Pons (tissue), 1 donor: ENCODE data around the gene ARSG.
"Not testable (repeated sequence)": the region's sequence is repeated elsewhere in the genome, so short reads cannot be mapped to it uniquely, and the experiment has no call there.

Source experiments
- DNase-seq: peaks from one replicate; pipeline ENCODE4 v3.0.0-alpha.2; 2016; ENCODE audit warnings: low spot score

The ARSG gene

GRCh38 chr17:68290955-68291835, at the start of gene ARSG, which contains the start of gene SLC16A6:
Gene ARSG (plus strand): TSS chr17:68291495. CDS start chr17:68307494, 15,999 bp downstream.
Gene SLC16A6 (minus strand): TSS chr17:68291127. CDS start chr17:68278320, 12,807 bp downstream.
- DNase-seq: no peak

- no peak for DNase-seq
These were observed 44.8 kb upstream of the ARSG start for GRCh38 chr17:68246271-68247028.

- peak; percentile 93 for DNase-seq
These were observed 43.7 kb upstream of the ARSG start, which contains the start of gene AMZ2 for GRCh38 chr17:68247445-68248198. Gene AMZ2 (plus strand): TSS chr17:68248043. CDS start chr17:68250188, 2,145 bp downstream.

GRCh38 chr17:68248199-68248825, 43.0 kb upstream of the ARSG start:
- peak; percentile 68 for DNase-seq

GRCh38 chr17:68248891-68249290, 42.4 kb upstream of the ARSG start:
- DNase-seq: peak; percentile 51

GRCh38 chr17:68249354-68249765, 41.9 kb upstream of the ARSG start:
- DNase-seq: no peak

GRCh38 chr17:68253426-68253825, 37.9 kb upstream of the ARSG start:
- not testable (repeated sequence) for DNase-seq

GRCh38 chr17:68255151-68255550, 36.1 kb upstream of the ARSG start:
- DNase-seq: no peak

GRCh38 chr17:68255731-68256538, 35.4 kb upstream of the ARSG start:
- no peak for DNase-seq

GRCh38 chr17:68256701-68257100, 34.6 kb upstream of the ARSG start:
- DNase-seq: not testable (repeated sequence)

- DNase-seq: no peak
These were observed 33.4 kb upstream of the ARSG start for GRCh38 chr17:68257934-68258333.

- not testable (repeated sequence) for DNase-seq
These were observed 32.2 kb upstream of the ARSG start for GRCh38 chr17:68258890-68259647.

- DNase-seq: not testable (repeated sequence)
These were observed 31.7 kb upstream of the ARSG start for GRCh38 chr17:68259648-68259951.

- no peak for DNase-seq
These were observed 31.1 kb upstream of the ARSG start for GRCh38 chr17:68260051-68260762.

GRCh38 chr17:68262467-68262866, 28.8 kb upstream of the ARSG start:
- not testable (repeated sequence) for DNase-seq

- DNase-seq: peak; percentile 57
These were observed 28.1 kb upstream of the ARSG start for GRCh38 chr17:68263101-68263681.

- not testable (repeated sequence) for DNase-seq
These were observed 25.5 kb upstream of the ARSG start for GRCh38 chr17:68265833-68266232.

GRCh38 chr17:68273722-68274121, 17.6 kb upstream of the ARSG start:
- no peak for DNase-seq

- not testable (repeated sequence) for DNase-seq
These were observed 15.0 kb upstream of the ARSG start for GRCh38 chr17:68276339-68276738.
